Measurements from ENCODE around the gene TLCD3B. TPM values are rescaled to one million over a fixed set of nuclear protein-coding genes. Genes with fewer than 3 reads are reported as not detected.

The TLCD3B gene
- polyA plus RNA-seq, 1 donor from 2014 or later = 18.9 TPM

DNA sequence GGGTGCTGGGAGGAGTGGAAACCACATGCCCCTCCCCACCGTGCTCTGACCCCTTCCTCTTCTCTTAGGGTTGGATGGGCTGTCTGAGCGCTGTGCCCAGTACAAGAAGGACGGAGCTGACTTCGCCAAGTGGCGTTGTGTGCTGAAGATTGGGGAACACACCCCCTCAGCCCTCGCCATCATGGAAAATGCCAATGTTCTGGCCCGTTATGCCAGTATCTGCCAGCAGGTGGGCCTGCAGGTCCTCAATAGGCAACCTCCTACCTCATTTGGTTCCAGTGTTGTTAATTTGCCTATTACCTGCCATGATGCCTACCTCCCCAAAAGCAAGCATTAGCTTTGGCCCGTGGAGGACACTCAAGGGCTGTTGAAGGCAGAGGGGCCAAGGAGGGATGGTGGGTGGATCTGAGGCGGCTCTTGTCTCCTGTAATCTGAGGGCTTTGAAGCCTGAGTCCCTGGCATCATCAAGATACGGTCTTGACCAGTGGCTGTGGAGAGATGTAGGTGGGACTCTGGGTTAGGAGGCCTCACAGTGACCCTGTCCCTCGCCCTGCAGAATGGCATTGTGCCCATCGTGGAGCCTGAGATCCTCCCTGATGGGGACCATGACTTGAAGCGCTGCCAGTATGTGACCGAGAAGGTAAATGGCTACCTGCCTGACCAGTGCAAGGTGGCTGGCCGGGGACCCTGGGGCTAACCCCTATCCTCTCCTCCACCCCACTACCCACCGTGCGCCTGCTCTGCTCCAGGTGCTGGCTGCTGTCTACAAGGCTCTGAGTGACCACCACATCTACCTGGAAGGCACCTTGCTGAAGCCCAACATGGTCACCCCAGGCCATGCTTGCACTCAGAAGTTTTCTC is 37.9 kb upstream of the TLCD3B start:
- Histone ChIP-seq H3K79me2 (replicated peaks; ENCODE audit: insufficient read depth, low read length) (peaks cover 11% of the 10 kb centered on the region), H3K4me3 (ENCODE audit: low read length) (no peak overlapping the region), H3K36me3 (ENCODE audit: insufficient read depth, low read length) (no peaks in the 10 kb centered on the region), H3K9ac (ENCODE audit: low read length) (no peak overlapping the region), H3F3A (ENCODE audit: insufficient read depth, low read length, poor library complexity, severe bottlenecking) (no peaks in the 10 kb centered on the region), H3K4me2 (ENCODE audit: low read length) (no peak overlapping the region), H3K9me2 (ENCODE audit: insufficient read depth, low read length) (no peaks in the 10 kb centered on the region), H3K9me3 (ENCODE audit: low read length) (no peaks in the 10 kb centered on the region), H3K27ac (ENCODE audit: low read length) (no peak overlapping the region), H3K27me3 (ENCODE audit: insufficient read depth, low read depth, low read length) (no peaks in the 10 kb centered on the region), H2AFZ (ENCODE audit: low read depth, low read length) (no peak overlapping the region), H4K20me1 (ENCODE audit: insufficient read depth) (no peaks in the 10 kb centered on the region)
- no peak for TF ChIP-seq EP300 (conservative IDR thresholded peaks at IDR 0.05; ENCODE audit: poor library complexity, severe bottlenecking)
- TF ChIP-seq EZH2 (IDR thresholded peaks at IDR 0.05; ENCODE audit: borderline replicate concordance, insufficient read depth, low read length, poor library complexity, severe bottlenecking) = no peak
- TF ChIP-seq SMC3 (conservative IDR thresholded peaks at IDR 0.05; ENCODE audit: poor library complexity) = peak; percentile 46
- TF ChIP-seq MXI1 (conservative IDR thresholded peaks at IDR 0.05; ENCODE audit: poor library complexity, severe bottlenecking) = no peak
- TF ChIP-seq, protein P1, sequence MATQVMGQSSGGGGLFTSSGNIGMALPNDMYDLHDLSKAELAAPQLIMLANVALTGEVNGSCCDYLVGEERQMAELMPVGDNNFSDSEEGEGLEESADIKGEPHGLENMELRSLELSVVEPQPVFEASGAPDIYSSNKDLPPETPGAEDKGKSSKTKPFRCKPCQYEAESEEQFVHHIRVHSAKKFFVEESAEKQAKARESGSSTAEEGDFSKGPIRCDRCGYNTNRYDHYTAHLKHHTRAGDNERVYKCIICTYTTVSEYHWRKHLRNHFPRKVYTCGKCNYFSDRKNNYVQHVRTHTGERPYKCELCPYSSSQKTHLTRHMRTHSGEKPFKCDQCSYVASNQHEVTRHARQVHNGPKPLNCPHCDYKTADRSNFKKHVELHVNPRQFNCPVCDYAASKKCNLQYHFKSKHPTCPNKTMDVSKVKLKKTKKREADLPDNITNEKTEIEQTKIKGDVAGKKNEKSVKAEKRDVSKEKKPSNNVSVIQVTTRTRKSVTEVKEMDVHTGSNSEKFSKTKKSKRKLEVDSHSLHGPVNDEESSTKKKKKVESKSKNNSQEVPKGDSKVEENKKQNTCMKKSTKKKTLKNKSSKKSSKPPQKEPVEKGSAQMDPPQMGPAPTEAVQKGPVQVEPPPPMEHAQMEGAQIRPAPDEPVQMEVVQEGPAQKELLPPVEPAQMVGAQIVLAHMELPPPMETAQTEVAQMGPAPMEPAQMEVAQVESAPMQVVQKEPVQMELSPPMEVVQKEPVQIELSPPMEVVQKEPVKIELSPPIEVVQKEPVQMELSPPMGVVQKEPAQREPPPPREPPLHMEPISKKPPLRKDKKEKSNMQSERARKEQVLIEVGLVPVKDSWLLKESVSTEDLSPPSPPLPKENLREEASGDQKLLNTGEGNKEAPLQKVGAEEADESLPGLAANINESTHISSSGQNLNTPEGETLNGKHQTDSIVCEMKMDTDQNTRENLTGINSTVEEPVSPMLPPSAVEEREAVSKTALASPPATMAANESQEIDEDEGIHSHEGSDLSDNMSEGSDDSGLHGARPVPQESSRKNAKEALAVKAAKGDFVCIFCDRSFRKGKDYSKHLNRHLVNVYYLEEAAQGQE (IDR thresholded peaks at IDR 0.05; ENCODE audit: borderline replicate concordance) = no peak
- peak; percentile 63 for TF ChIP-seq RAD21 (conservative IDR thresholded peaks at IDR 0.05)
- TF ChIP-seq POLR2AphosphoS5 (IDR thresholded peaks at IDR 0.05) = no peak
- no peak for TF ChIP-seq TAF1 (IDR thresholded peaks at IDR 0.05; ENCODE audit: low read depth)
- TF ChIP-seq, protein P2, sequence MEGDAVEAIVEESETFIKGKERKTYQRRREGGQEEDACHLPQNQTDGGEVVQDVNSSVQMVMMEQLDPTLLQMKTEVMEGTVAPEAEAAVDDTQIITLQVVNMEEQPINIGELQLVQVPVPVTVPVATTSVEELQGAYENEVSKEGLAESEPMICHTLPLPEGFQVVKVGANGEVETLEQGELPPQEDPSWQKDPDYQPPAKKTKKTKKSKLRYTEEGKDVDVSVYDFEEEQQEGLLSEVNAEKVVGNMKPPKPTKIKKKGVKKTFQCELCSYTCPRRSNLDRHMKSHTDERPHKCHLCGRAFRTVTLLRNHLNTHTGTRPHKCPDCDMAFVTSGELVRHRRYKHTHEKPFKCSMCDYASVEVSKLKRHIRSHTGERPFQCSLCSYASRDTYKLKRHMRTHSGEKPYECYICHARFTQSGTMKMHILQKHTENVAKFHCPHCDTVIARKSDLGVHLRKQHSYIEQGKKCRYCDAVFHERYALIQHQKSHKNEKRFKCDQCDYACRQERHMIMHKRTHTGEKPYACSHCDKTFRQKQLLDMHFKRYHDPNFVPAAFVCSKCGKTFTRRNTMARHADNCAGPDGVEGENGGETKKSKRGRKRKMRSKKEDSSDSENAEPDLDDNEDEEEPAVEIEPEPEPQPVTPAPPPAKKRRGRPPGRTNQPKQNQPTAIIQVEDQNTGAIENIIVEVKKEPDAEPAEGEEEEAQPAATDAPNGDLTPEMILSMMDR (IDR thresholded peaks at IDR 0.05; ENCODE audit: poor library complexity, severe bottlenecking) = peak; percentile 66

DNA sequence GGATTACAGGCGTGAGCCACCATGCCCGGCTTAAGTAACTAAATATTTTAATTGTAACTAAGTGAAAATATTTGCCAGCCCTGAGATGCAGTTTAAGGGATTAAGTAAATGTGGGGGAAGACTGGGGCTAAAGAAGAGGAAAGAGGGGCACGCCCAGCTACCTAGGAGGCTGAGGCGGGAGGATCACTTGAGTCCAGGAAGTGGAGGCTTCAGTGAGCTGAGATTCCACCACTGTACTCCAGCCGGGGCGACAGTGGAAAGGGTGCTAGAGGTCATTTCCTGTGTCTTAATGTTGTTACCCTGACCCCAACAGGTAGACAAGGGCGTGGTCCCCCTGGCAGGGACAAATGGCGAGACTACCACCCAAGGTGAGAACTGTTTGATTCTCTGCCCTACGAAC is 37.3 kb upstream of the TLCD3B start:
- Histone ChIP-seq H3K9ac (ENCODE audit: low read length) (no peak overlapping the region), H3K4me3 (ENCODE audit: low read length) (no peak overlapping the region), H3K27ac (ENCODE audit: low read length) (no peak overlapping the region), H3K27me3 (ENCODE audit: insufficient read depth, low read depth, low read length) (no peaks in the 10 kb centered on the region), H3F3A (ENCODE audit: insufficient read depth, low read length, poor library complexity, severe bottlenecking) (no peaks in the 10 kb centered on the region), H3K9me3 (ENCODE audit: low read length) (no peaks in the 10 kb centered on the region), H3K79me2 (replicated peaks; ENCODE audit: insufficient read depth, low read length) (peaks cover 11% of the 10 kb centered on the region), H4K20me1 (ENCODE audit: insufficient read depth) (no peaks in the 10 kb centered on the region), H3K4me2 (ENCODE audit: low read length) (no peak overlapping the region), H2AFZ (ENCODE audit: low read depth, low read length) (no peak overlapping the region), H3K36me3 (ENCODE audit: insufficient read depth, low read length) (no peaks in the 10 kb centered on the region), H3K9me2 (ENCODE audit: insufficient read depth, low read length) (no peaks in the 10 kb centered on the region)
- TF ChIP-seq, protein P1 (IDR thresholded peaks at IDR 0.05; ENCODE audit: borderline replicate concordance) = no peak
- TF ChIP-seq EP300 (conservative IDR thresholded peaks at IDR 0.05; ENCODE audit: poor library complexity, severe bottlenecking) = no peak
- TF ChIP-seq EZH2 (IDR thresholded peaks at IDR 0.05; ENCODE audit: borderline replicate concordance, insufficient read depth, low read length, poor library complexity, severe bottlenecking) = no peak
- no peak for TF ChIP-seq POLR2AphosphoS5 (IDR thresholded peaks at IDR 0.05)
- TF ChIP-seq TAF1 (IDR thresholded peaks at IDR 0.05; ENCODE audit: low read depth) = no peak
- TF ChIP-seq RAD21 (conservative IDR thresholded peaks at IDR 0.05) = no peak
- no peak for TF ChIP-seq MXI1 (conservative IDR thresholded peaks at IDR 0.05; ENCODE audit: poor library complexity, severe bottlenecking)
- TF ChIP-seq, protein P2 (IDR thresholded peaks at IDR 0.05; ENCODE audit: poor library complexity, severe bottlenecking) = no peak
- TF ChIP-seq SMC3 (conservative IDR thresholded peaks at IDR 0.05; ENCODE audit: poor library complexity) = no peak

Data from neural cell (in vitro differentiated cells).